Measurements from ENCODE around the gene SLC1A2. TPM values are rescaled to one million over a fixed set of nuclear protein-coding genes. Genes with fewer than 3 reads are reported as not detected.

The SLC1A2 gene
- total RNA-seq, 1 experiment from 2014 or later: 0.50 TPM

- Histone ChIP-seq H3K4ac (ENCODE audit: low read depth, low read length) (no peak overlapping the region), H3K27me3 (ENCODE audit: insufficient read depth, low read length) (no peaks in the 10 kb centered on the region), H3K14ac (ENCODE audit: insufficient read depth, low read length) (no peak overlapping the region), H2AK5ac (ENCODE audit: insufficient read length, low read length) (no peak overlapping the region), H4K5ac (ENCODE audit: insufficient read length, low read depth, low read length) (no peak overlapping the region), H3K9ac (ENCODE audit: extremely low read depth, insufficient read length, low read length) (no peak overlapping the region), H3K27ac (ENCODE audit: insufficient read length, low read depth, low read length) (no peak overlapping the region), H4K20me1 (ENCODE audit: control insufficient read depth, insufficient read depth, insufficient read length) (no peaks in the 10 kb centered on the region), H3K23ac (ENCODE audit: insufficient read length, low read depth, low read length) (no peak overlapping the region), H2BK5ac (ENCODE audit: insufficient read length, low read length) (no peak overlapping the region), H3K56ac (ENCODE audit: insufficient read length, low read depth, low read length) (no peak overlapping the region), H3K4me2 (ENCODE audit: insufficient read depth, insufficient read length, low read length) (no peak overlapping the region), H3K4me1 (ENCODE audit: insufficient read depth, low read length) (no peaks in the 10 kb centered on the region), H2AFZ (ENCODE audit: low read length) (no peak overlapping the region), H4K8ac (replicated peaks; ENCODE audit: insufficient read length, low read depth, low read length) (no peak overlapping the region), H2BK120ac (ENCODE audit: low read depth, low read length, poor library complexity, severe bottlenecking) (no peak overlapping the region), H3K79me1 (ENCODE audit: insufficient read depth, low read depth, low read length, poor library complexity, severe bottlenecking) (no peaks in the 10 kb centered on the region), H3K23me2 (ENCODE audit: insufficient read length, low read depth, low read length, poor library complexity, severe bottlenecking) (no peaks in the 10 kb centered on the region), H3T11ph (ENCODE audit: low read length) (no peak overlapping the region), H2BK20ac (ENCODE audit: low read depth, low read length, poor library complexity, severe bottlenecking) (no peak overlapping the region), H4K91ac (ENCODE audit: insufficient read length, low read depth, low read length) (no peak overlapping the region), H3K18ac (ENCODE audit: insufficient read length, low read depth, low read length) (no peak overlapping the region), H2BK15ac (ENCODE audit: low read depth, low read length) (no peak overlapping the region), H3K9me3 (ENCODE audit: control insufficient read depth, low read depth, low read length) (no peaks in the 10 kb centered on the region), H2BK12ac (ENCODE audit: insufficient read length, low read depth, low read length) (no peak overlapping the region), H3K79me2 (ENCODE audit: insufficient read depth, low read length) (no peaks in the 10 kb centered on the region)
- H3K4me1 Mint-ChIP-seq: peaks cover 17 to 24% of the 10 kb centered on the region in 2 experiments
- no CpG with 5 or more reads among the region's 7 CpGs for WGBS (ENCODE audit: extremely low coverage, insufficient read length, low lambda C conversion rate)
- peak; percentile 79 for DNase-seq
- TF ChIP-seq CTCF (conservative IDR thresholded peaks at IDR 0.05): peak; percentile 70
- no peak overlapping the region for H3K4me3 Mint-ChIP-seq
- no peak overlapping the region for H3K27ac Mint-ChIP-seq
- H3K9me3 Mint-ChIP-seq: no peaks in the 10 kb centered on the region; a peak in 1 of 5 replicates
- H3K27me3 Mint-ChIP-seq (ENCODE audit: low read depth): peaks cover 5% of the 10 kb centered on the region
- no peaks in the 10 kb centered on the region for H3K36me3 Mint-ChIP-seq (ENCODE audit: insufficient read depth in 1 of 3, low read depth in 3 of 3)
These were observed 15.0 kb downstream of the SLC1A2 start for GRCh38 chr11:35404388-35404775.

All from H9 (cell line).